Stomach smooth muscle (tissue), 2 donors: ENCODE results near the gene PALLD.

ENCODE experiments used
- H3K27ac ChIP-seq: one replicate; pipeline ENCODE4 v1.7.0; 2013; ENCODE audit warnings: mild to moderate bottlenecking, low read length, inconsistent platforms
- H3K27me3 ChIP-seq, 2 donors: one replicate each; pipeline ENCODE4 v1.7.0; 2013; ENCODE audit warnings: low read length in 2 of 2; ENCODE audit not compliant: insufficient read depth in 2 of 2, control insufficient read depth in 1 of 2
- H3K36me3 ChIP-seq, 2 donors: one replicate each; pipeline ENCODE4 v1.7.0; 2013; ENCODE audit warnings: low read length in 2 of 2; ENCODE audit not compliant: control insufficient read depth in 2 of 2, insufficient read depth in 2 of 2
- H3K4me1 ChIP-seq: one replicate; pipeline ENCODE4 v1.7.0; 2013; ENCODE audit warnings: low read length; ENCODE audit not compliant: control insufficient read depth, insufficient read depth
- H3K4me3 ChIP-seq, 2 donors: one replicate each; pipeline ENCODE4 v1.7.0; 2013; ENCODE audit warnings: low read length in 2 of 2
- H3K9ac ChIP-seq, 2 donors: one replicate each; pipeline ENCODE4 v1.7.0; 2013; ENCODE audit warnings: low read length in 2 of 2, mild to moderate bottlenecking in 1 of 2
- H3K9me3 ChIP-seq, 2 donors: one replicate each; pipeline ENCODE4 v1.7.0; 2013; ENCODE audit warnings: low read length in 2 of 2; ENCODE audit not compliant: control insufficient read depth in 2 of 2
- donor health status: healthy.
- donor health status: Pancreatic carcinoma.

PALLD gene

DNA sequence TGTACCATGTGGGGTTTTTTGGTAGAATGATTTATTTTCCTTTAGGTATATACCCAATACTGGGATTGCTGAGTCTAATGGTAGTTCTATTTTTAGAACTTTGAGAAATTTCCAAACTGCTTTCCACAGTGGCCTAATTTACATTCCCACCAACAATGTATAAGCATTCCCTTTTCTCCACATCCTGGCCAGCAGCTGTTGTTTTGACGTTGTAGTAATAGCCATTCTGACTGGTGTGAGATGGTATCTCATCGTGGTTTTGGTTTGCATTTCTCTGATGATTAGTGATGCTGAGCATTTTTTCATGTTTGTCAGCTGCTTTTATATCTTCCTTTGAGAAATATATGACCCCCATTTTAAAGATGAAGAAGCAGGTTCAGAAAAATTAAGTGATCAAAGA, 359.5 kb downstream of the PALLD start:
- H3K36me3 ChIP-seq: peaks cover 10 to 31% of the 10 kb centered on the region in 2 donors
- no peaks in the 10 kb centered on the region for H3K9me3 ChIP-seq
- H3K9ac ChIP-seq: no peak overlapping the region
- H3K27ac ChIP-seq: peak overlapping the region; percentile 66
- H3K4me1 ChIP-seq: peaks cover 77% of the 10 kb centered on the region
- H3K4me3 ChIP-seq: no peak overlapping the region
- no peaks in the 10 kb centered on the region for H3K27me3 ChIP-seq

GRCh38 chr4:168857009-168857408, 360.2 kb downstream of the PALLD start:
- peaks cover 72% of the 10 kb centered on the region for H3K4me1 ChIP-seq
- no peaks in the 10 kb centered on the region for H3K27me3 ChIP-seq
- H3K9me3 ChIP-seq: no peaks in the 10 kb centered on the region
- peak overlapping the region; percentile 0 to 39 for H3K9ac ChIP-seq
- peak overlapping the region; percentile 66 for H3K27ac ChIP-seq
- H3K36me3 ChIP-seq: peaks cover 10 to 27% of the 10 kb centered on the region in 2 donors
- no peak overlapping the region for H3K4me3 ChIP-seq

DNA sequence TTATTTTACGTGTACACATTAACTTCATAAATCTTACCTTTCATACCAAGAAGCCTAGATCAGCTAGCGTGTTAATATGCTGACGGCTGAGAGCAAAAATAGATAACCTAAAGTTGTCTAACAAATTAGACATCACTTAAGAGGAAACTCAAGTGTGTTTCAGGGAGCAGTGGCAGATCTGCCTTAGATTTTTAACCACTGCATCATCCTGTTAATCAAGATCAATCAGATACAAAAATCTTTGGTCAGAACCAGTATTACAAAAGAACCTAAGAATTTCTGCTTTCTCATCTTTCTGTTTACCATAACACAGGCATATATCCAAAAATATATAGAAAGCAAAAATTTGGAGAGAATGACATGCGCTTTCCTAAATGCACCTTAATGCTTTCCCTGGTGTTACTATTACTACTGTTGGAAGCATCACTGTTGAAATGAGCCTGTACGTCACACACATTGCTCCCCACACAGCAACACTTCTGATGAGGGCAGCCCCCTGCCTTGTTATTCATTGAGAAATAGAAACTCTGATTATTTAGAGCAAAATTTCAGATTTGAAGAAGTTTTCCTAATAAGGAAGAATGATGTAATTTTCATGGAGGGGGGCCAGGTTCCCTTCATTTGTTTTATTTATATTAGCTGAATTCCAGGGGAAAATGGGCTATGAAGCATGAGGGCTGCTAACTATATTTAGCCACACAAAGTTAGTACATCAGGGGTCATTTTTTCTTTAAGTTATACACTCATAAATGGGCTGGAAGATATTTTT, 360.9 kb downstream of the PALLD start:
- H3K4me3 ChIP-seq: peak overlapping the region; percentile 9 to 35
- H3K36me3 ChIP-seq: peaks cover 10 to 27% of the 10 kb centered on the region in 2 donors
- peak overlapping the region; percentile 0 to 39 for H3K9ac ChIP-seq
- H3K4me1 ChIP-seq: peaks cover 71% of the 10 kb centered on the region
- H3K9me3 ChIP-seq: no peaks in the 10 kb centered on the region
- H3K27me3 ChIP-seq: no peaks in the 10 kb centered on the region
- H3K27ac ChIP-seq: peak overlapping the region; percentile 66

DNA sequence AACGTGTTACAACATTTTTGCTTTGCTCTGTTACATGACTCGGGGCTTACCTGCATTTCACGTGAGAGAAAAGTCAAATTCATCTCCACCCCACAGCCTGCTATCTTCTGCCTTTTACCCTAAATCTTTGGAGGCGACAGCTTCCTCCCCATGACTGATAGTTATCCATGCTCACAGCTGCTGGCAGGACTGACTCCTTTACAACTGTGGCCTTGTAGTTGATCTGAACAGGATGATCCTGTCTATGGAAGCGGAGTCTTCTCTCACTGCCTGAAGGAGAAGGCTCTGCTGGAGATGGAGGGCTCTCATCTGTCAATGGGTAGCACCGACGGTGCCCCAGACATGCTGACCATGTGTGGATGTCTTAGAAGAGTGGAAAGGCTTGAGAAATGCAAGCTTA, 362.2 kb downstream of the PALLD start:
- peak overlapping the region in 1 of 2 donors; percentile 29 for H3K4me3 ChIP-seq
- no peaks in the 10 kb centered on the region for H3K27me3 ChIP-seq
- no peak overlapping the region for H3K9ac ChIP-seq
- H3K27ac ChIP-seq: peak overlapping the region; percentile 66
- H3K36me3 ChIP-seq: peaks cover 8 to 23% of the 10 kb centered on the region in 2 donors
- peaks cover 66% of the 10 kb centered on the region for H3K4me1 ChIP-seq
- no peaks in the 10 kb centered on the region for H3K9me3 ChIP-seq

DNA sequence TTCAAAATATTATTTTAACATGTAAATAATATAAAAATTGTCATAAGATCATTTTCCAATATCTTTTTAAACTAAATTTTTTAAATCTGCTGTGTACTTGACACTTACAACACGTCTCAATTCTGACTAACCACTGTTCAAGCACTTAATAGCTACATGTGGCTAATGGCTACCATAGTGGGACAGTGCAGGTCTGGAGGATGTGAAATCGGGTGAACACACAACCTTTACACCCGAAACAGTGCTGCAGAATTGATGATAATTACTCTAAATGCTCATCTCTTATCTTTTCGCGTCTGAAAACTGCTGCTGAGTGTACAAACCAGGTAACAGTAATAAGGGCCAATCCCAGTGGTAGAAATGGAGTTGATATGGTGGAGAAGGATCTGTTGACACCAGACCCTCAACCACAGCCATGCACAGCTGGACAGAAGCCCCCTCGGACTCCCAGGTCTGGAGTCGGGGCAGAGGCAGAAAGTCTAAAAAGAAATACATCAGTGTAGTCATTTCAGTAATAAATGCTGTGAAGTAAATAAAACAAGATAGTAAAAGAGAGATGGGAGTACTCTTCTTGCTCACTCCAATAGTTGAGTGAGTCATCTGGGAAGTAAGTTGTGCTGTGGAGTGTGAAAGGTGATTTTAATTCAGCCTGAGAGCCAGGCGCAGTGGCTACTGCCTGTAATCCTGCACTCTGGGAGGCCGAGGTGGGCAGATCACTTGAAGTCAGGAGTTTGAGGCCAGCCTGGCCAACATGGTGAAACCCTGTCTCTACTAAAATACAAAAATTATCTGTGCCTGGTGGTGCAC, 363.2 kb downstream of the PALLD start:
- H3K9me3 ChIP-seq: no peaks in the 10 kb centered on the region
- peak overlapping the region; percentile 73 for H3K27ac ChIP-seq
- H3K4me1 ChIP-seq: peaks cover 62% of the 10 kb centered on the region
- H3K36me3 ChIP-seq: peaks cover 8 to 24% of the 10 kb centered on the region in 2 donors
- H3K27me3 ChIP-seq: no peaks in the 10 kb centered on the region
- H3K4me3 ChIP-seq: no peak overlapping the region
- H3K9ac ChIP-seq: peak overlapping the region; percentile 19 to 29

- Histone ChIP-seq H3K36me3 (peaks cover 8 to 22% of the 10 kb centered on the region in 2 donors), H3K4me3 (no peak overlapping the region), H3K9me3 (no peaks in the 10 kb centered on the region), H3K9ac (no peak overlapping the region), H3K27ac (peak overlapping the region; percentile 73), H3K4me1 (peaks cover 58% of the 10 kb centered on the region), H3K27me3 (no peaks in the 10 kb centered on the region)
Measured at GRCh38 chr4:168860827-168861226, 364.0 kb downstream of the PALLD start.

- Histone ChIP-seq H3K27ac (no peak overlapping the region), H3K4me3 (no peak overlapping the region), H3K4me1 (peaks cover 57% of the 10 kb centered on the region), H3K27me3 (no peaks in the 10 kb centered on the region), H3K36me3 (peaks cover 7 to 17% of the 10 kb centered on the region in 2 donors), H3K9ac (no peak overlapping the region), H3K9me3 (no peaks in the 10 kb centered on the region)
Measured at GRCh38 chr4:168863719-168864647, 367.1 kb downstream of the PALLD start.

- H3K9me3 ChIP-seq: no peaks in the 10 kb centered on the region
- no peak overlapping the region for H3K9ac ChIP-seq
- no peak overlapping the region for H3K4me3 ChIP-seq
- peaks cover 6 to 13% of the 10 kb centered on the region in 2 donors for H3K36me3 ChIP-seq
- peaks cover 57% of the 10 kb centered on the region for H3K4me1 ChIP-seq
- no peaks in the 10 kb centered on the region for H3K27me3 ChIP-seq
- H3K27ac ChIP-seq: no peak overlapping the region
Measured at GRCh38 chr4:168864821-168865541, 368.1 kb downstream of the PALLD start.

DNA sequence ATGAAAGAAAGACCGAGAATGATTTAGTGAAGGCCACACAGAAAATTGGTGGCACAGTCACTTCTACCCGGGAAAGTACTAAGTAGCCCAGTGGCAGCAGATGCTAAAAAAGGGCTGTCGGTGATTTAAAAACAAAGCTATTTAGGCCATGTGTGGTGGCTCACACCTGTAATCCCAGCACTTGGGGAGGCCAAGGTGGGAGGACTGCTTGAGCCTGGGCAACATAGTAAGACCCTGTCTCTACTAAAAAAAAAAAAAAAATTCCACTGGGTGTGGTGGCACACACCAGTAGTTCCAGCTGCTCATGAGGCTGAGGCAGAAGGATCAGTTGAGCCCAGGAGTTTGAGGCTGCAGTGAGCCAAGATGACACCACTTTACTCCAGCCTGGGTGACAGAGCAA, 369.0 kb downstream of the PALLD start:
- Histone ChIP-seq H3K27me3 (no peaks in the 10 kb centered on the region), H3K4me3 (no peak overlapping the region), H3K27ac (no peak overlapping the region)

DNA sequence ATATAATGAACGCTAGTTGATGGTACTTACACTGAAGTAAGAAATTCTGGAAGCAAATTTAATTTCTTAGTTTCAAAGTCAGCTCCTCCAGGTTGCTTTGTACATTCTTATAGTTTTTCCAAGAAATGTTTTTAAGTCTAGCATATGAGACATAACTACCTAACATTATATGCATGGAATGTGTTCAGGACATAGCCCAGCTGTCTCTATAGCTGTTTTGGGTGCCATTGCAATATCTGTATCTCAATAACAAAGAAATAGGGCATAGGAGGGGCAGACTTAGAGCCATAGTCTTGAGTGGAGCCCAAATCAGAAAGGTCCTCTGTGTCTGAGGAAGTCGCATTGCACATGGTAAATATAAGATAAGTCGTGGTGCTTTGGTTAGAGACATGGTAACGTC, 369.8 kb downstream of the PALLD start:
- Histone ChIP-seq H3K4me3 (no peak overlapping the region), H3K27me3 (no peaks in the 10 kb centered on the region), H3K9me3 (no peaks in the 10 kb centered on the region), H3K36me3 (peaks cover 6 to 13% of the 10 kb centered on the region in 2 donors), H3K4me1 (peaks cover 47% of the 10 kb centered on the region), H3K9ac (no peak overlapping the region), H3K27ac (no peak overlapping the region)

More for the DNA sequence above, 369.0 kb downstream of the PALLD start:
- H3K9ac ChIP-seq: no peak overlapping the region
- H3K36me3 ChIP-seq: peaks cover 6 to 13% of the 10 kb centered on the region in 2 donors
- H3K4me1 ChIP-seq: peaks cover 48% of the 10 kb centered on the region
- no peaks in the 10 kb centered on the region for H3K9me3 ChIP-seq
